ENCODE results near the gene FGD5.

DNA sequence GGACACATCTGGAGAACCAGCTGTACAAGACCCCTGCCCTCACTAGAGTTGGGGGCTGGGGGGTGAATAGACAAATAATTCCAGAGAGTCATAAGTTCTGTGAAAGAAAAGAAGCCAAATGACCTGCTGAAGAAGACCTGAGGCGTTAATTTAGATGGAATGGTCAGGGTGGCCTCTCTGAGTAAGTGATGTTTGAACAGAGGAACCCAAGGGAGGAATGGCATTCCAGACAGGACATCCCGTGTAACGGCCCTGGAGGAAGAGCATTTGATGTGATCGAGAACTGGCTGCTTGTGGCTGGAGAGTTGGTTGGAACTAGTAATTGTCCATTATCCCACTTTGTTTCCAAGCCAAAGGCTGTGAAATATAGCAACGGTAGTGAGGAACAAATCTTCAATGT, 130.4 kb downstream of the FGD5 start:
- TF ChIP-seq, protein P1, sequence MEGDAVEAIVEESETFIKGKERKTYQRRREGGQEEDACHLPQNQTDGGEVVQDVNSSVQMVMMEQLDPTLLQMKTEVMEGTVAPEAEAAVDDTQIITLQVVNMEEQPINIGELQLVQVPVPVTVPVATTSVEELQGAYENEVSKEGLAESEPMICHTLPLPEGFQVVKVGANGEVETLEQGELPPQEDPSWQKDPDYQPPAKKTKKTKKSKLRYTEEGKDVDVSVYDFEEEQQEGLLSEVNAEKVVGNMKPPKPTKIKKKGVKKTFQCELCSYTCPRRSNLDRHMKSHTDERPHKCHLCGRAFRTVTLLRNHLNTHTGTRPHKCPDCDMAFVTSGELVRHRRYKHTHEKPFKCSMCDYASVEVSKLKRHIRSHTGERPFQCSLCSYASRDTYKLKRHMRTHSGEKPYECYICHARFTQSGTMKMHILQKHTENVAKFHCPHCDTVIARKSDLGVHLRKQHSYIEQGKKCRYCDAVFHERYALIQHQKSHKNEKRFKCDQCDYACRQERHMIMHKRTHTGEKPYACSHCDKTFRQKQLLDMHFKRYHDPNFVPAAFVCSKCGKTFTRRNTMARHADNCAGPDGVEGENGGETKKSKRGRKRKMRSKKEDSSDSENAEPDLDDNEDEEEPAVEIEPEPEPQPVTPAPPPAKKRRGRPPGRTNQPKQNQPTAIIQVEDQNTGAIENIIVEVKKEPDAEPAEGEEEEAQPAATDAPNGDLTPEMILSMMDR (IDR thresholded peaks at IDR 0.05), result no peak
- TF ChIP-seq POLR2A (IDR thresholded peaks at IDR 0.05), result no peak

Measured in esophagus squamous epithelium (tissue), 4 donors.